CD4-positive, alpha-beta T cell treated with Interleukin-6 at 100 ng/mL for 8 hours (primary cell): ENCODE results near the gene MAML3.

Experiments used
- DNase-seq: peaks from one replicate; pipeline ENCODE4 v3.0.0-alpha.2; 2020; ENCODE audit warnings: mixed read lengths, low spot score

Gene MAML3

DNA sequence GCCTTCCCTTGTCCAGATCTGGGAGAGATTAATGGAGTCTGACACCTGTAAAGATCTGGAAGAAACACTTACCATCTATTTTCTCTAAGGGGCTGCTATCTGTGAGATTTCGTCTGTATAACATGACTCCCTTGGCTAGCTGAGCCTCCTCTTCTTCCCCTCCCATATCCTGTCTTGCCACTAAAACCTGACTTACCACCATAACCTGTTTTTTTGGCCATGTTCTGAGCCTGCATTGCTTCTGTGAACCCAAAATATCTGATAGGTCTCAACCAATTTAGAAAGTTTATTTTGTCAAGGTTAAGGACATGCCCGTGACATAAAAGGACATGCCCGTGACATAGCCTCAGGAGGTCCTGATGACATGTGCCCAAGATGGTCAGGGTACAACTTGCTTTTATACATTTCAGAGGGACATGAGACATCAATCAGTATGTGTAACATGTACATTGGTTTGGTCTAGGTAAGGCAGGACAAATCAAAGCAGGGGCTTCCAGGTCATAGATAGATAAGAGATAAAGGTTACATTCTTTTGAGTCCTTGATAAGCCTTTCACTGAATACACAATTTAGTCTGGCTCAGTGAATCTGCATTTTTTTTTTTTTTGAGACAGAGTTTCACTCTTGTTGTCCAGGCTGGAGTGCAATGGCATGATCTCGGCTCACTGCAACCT, 476.9 kb downstream of the MAML3 start:
- no peak for DNase-seq

DNA sequence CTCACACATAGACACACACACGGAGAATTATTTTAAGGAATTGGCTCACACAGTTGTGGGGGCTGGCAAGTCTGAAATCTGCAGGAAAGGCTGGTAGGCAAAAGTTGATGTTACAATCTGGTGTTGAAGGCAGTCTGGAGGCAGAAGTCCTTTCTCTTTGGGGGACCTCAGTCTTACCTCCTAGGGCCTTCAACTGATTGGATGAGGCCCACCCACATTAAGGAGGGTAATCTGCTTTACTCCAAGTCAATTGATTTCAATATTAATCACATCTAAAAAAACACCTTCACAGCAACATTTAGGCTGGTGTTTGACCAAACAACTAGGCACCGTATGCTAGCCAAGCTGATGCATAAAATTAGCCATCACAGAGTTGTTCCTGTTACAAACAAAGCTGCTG, 477.6 kb downstream of the MAML3 start:
- no peak for DNase-seq

DNA sequence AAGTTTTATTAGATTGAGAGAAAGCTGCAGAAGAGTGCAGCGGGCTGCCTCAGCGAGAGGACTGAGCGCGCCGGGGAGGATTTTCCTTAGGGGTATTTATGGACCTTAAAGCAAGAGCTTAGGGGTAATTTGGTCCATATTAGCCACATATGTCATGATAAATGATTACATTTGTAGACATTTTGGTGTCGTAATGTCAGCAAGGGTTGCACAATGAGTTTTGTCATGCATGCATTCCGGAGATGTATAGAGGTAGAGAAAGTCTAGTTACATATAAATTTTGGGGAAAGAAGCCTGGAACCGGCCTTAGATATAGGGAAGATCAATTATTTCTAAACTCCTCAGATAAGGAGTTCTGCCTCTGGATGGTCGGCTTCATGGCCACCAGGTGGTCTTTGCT, 478.3 kb downstream of the MAML3 start:
- DNase-seq, result no peak

DNA sequence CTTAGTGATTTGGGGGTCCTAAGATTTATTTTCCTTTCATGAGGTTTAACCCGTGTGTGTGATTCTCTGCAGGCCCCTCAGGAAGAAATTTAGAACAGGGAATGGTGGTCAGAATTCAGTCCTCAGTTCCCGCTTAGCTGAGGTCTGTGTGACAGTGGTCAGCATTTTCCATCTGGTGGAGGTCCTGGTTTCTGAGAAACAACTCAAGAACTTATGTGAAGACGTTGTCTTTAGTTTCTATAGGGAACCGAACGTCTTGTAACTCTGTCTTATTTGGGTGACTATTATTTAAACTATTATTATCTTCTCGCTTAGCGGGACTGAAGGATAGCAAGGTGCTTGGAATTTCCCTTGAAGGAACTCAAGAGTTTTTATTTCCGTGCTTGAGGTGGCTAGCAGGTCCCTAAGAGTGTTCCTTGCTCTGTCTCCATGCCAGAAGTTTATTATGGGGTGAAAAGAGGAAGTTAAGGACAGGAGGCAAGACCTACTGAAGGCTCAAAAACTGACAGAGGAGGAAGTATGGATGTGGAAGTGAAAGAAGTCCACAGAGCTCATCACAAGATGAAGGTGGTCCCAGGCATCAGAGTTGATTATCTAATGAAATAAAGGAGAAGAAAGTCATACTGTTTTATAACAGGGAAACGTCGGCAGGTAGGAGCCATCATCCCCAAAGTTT, 479.0 kb downstream of the MAML3 start:
- no peak for DNase-seq

DNA sequence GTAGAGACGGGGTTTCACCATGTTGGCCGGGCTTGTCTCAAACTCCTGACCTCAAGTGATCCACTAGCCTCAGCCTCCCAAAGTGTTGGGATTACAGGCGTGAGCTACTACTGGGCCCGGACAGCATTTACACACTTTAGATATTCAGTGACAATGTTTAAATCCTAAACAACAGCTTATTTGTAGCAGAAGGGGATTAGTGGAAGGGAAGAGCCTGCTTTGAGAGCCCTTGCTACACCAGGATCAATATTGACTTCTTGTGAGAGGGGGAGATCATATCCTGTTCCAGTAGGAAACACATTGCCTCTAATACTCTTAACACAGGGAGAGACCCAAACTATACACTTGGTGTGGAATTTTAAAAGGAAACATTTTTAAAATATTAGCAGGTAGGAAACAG, 481.3 kb downstream of the MAML3 start:
- DNase-seq, result no peak

DNA sequence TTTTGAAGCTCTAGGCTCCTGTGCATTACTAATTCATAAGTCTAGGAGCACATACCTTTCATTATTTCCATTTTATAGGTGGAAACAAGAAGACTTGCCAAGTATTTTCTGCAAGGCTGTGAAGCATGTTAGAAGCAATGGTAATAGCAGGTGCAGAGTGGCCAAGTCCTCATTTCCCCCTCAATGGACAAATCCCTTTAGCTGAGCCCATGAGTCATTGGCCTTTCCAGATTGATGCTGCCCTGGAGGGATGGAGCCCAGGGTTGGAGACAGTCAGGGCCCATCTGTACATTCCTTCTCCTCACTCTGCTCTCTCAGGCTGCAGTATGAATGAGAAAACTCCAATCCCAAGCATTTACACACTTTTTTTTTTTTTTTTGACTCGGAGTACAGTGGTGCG, 481.8 kb downstream of the MAML3 start:
- DNase-seq, result no peak

DNA sequence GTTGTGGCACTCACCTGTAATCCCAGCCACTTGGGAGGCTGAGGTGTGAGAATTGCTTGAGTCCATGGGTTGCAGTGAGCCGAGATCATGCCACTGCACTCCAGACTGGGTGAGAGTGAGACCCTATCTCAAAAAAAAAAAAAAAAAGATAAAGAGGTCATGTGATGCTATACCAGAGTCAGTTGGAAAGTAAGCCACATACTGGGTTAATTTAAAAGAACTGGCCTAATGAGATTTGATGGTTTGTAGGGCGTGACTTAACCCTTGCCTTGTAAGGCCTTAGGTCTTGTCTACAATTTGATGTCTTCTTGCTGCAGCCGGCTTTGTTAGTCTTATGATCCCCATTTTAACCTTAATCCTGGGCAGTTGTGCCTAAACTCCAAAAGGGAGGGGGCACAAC, 483.2 kb downstream of the MAML3 start:
- DNase-seq, result no peak

DNA sequence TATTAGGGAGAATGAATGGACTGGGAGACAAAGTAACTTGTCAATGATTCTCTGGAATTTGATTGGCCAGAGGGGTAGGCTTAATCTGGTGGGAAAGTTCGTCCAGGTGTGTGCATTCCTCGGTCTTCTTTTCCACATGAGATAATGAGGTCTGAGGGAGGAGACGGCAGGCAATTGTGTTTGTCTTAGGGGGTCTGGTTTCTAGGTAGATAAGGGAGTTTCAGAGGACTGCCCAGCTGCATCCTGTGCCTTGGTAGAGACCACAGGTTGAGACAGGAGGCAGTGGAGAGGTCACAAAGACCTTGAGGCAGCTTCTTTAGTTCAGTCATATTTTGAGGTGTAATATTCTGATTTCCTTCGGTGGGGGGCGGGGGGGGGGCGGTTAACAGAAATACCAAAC, 484.1 kb downstream of the MAML3 start:
- DNase-seq, result no peak

DNA sequence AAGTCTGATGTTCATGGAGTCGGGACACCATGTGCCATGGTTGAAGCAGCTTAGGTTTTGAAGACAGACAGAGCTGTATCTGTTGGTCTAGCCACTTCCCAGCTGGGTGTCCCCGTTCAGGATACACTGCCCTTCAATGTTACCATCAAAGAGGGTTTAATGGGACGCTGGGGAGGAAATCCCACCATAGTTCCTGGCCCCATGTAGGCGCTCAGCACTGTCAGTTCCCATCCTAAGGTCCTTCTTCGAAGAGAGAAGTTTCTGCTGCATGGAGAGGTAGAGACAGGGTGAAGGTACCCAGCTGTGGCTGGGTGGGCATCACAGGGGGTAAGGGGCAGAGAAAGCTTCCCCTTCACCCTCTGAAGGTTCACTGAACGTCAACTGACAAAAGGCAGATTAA, 484.6 kb downstream of the MAML3 start:
- DNase-seq, result no peak

DNA sequence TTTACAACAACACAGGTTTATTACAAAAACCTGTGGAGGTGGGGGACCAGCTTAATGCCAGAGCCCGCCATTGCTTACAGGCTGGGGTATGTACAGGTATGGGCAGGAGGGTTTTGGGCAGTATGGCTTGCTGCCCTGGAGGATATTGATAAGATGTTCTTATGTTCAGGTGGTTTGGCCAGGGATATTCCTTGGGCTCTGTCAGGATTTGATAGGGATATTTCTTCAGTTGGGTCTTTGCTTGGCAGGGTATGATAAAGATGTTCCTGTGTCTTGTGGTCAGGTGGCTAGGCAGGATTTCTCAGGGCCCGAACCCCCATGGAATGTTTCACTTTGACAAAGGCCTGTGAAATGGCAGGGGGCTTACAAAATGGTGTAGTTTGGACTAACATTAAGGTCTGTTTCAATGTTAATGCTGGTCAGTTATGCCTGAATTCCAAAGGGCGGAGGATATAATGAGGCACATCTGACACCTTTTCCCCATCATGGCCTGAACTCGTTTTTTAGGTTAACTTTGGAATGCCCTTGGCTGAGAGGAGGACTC, 485.3 kb downstream of the MAML3 start:
- no peak for DNase-seq

DNA sequence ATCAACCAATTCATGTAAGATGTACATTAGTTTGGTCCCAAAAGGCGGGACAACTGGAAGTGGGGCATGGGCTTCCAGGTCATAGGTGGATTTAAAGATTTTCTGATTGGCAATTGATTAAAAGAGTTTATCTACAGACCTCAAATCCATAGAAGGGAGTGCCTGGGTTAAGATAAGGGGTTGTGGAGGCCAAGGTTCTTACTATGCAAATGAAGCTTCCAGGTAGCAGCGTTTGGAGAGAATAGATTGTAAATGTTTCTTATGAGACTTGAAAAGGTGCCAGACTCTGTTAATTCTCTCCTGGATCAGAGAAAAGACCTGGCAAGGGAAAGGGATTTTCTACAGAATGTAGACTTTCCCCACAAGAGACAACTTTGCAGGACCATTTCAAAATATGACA, 485.9 kb downstream of the MAML3 start:
- DNase-seq, result no peak
